SK-N-SH (cell line): ENCODE data around the gene KIF6. TPM values are rescaled to one million over a fixed set of nuclear protein-coding genes. Genes with fewer than 3 reads are reported as not detected.

ENCODE experiments used
- CTCF ChIA-PET: fragments of 300-600, 350-600 bp; formaldehyde crosslinking; extraction: SDS; loops from one replicate; lab custom pipeline; 2021; lab: Yijun Ruan, JAX
- POLR2A ChIA-PET: fragments of 350-600 bp; sonication (Branson Sonifier 250); formaldehyde crosslinking; extraction: SDS; loops from one replicate; lab custom pipeline; 2020; ENCODE audit warnings: antibody characterized with exemption, inconsistent platforms; lab: Yijun Ruan, JAX
- DNase-seq: peaks from one replicate; pipeline ENCODE4 v3.0.0; 2012
- H2AFZ ChIP-seq: fragments of 200-600 bp; sonication (generic); 2 replicates; pipeline ENCODE4 v1.8.1; 2016; ENCODE audit warnings: antibody characterized with exemption, mild to moderate bottlenecking, low read depth
- H3F3A ChIP-seq: fragments of 200-600 bp; sonication (generic); replicated peaks from 2 replicates; pipeline ENCODE3; 2016; ENCODE audit warnings: antibody characterized with exemption, mild to moderate bottlenecking; ENCODE audit not compliant: insufficient read depth
- H3K27ac ChIP-seq, 2 experiments: fragments of 200-500 bp in 1 of 2; fragments of 200-600 bp in 1 of 2; sonication (Bioruptor generic) in 1 of 2; sonication (generic), shearing (Covaris generic) in 1 of 2; 2 replicates each; pipeline versions ENCODE4 v1.5.1 to v1.6.1; 2014 to 2016; ENCODE audit warnings: low read depth in 2 of 2, inconsistent platforms in 1 of 2, low read length in 1 of 2, mild to moderate bottlenecking in 1 of 2, mixed read lengths in 1 of 2
- H3K27me3 ChIP-seq: fragments of 200-600 bp; sonication (generic), shearing (Covaris generic); 2 replicates; pipeline ENCODE4 v1.6.1; 2016; ENCODE audit warnings: mixed run types; ENCODE audit not compliant: insufficient read depth
- H3K36me3 ChIP-seq, 2 experiments: fragments of 200-500 bp in 1 of 2; fragments of 200-600 bp in 1 of 2; sonication (Bioruptor generic) in 1 of 2; sonication (generic) in 1 of 2; replicated peaks in 1 of 2; 2 replicates each; pipeline versions ENCODE3 to v1.5.1; 2014 to 2016; ENCODE audit warnings: low read length in 1 of 2, mild to moderate bottlenecking in 1 of 2; ENCODE audit not compliant: insufficient read depth in 2 of 2, control insufficient read depth in 1 of 2
- H3K4me1 ChIP-seq, 2 experiments: fragments of 200-500 bp in 1 of 2; fragments of 200-600 bp in 1 of 2; sonication (Bioruptor generic) in 1 of 2; sonication (generic), shearing (Covaris generic) in 1 of 2; 2 replicates each; pipeline versions ENCODE4 v1.5.1 to v1.6.1; 2014 to 2016; ENCODE audit warnings: low read depth in 1 of 2, low read length in 1 of 2, mixed run types in 1 of 2; ENCODE audit not compliant: insufficient read depth in 2 of 2, control insufficient read depth in 1 of 2
- H3K4me2 ChIP-seq: fragments of 200-600 bp; sonication (generic), shearing (Covaris generic); 2 replicates; pipeline ENCODE4 v1.6.1; 2017; ENCODE audit warnings: mixed run types
- H3K4me3 ChIP-seq, 2 experiments: fragments of 200-500 bp in 1 of 2; fragments of 200-600 bp in 1 of 2; sonication (Bioruptor generic) in 1 of 2; sonication (generic), shearing (Covaris generic) in 1 of 2; 2 replicates each; pipeline versions ENCODE4 v1.5.1 to v1.8.1; 2014 to 2016; ENCODE audit warnings: low read depth in 2 of 2, inconsistent platforms in 1 of 2, low read length in 1 of 2, mild to moderate bottlenecking in 1 of 2, mixed read lengths in 1 of 2, moderate library complexity in 1 of 2
- H3K79me2 ChIP-seq: fragments of 200-600 bp; sonication (generic); 2 replicates; pipeline ENCODE4 v1.8.1; 2017; ENCODE audit warnings: mild to moderate bottlenecking; ENCODE audit not compliant: insufficient read depth
- H3K9ac ChIP-seq: fragments of 200-600 bp; sonication (generic); 2 replicates; pipeline ENCODE4 v1.6.1; 2017; ENCODE audit warnings: mixed run types
- H3K9me2 ChIP-seq: fragments of 200-600 bp; sonication (generic); 2 replicates; pipeline ENCODE4 v1.6.1; 2017; ENCODE audit warnings: mixed run types
- H3K9me3 ChIP-seq: fragments of 200-600 bp; sonication (generic); 2 replicates; pipeline ENCODE4 v1.6.1; 2017; ENCODE audit warnings: mixed run types, mild to moderate bottlenecking, moderate library complexity
- H4K20me1 ChIP-seq: fragments of 200-600 bp; sonication (generic); 2 replicates; pipeline ENCODE4 v1.6.1; 2017; ENCODE audit warnings: mild to moderate bottlenecking, mixed run types; ENCODE audit not compliant: insufficient read depth
- CTCF ChIP-seq: fragments of 200-600 bp; sonication (generic); IDR thresholded peaks from 2 replicates; pipeline ENCODE4 v1.6.1; 2017; ENCODE audit warnings: antibody characterized with exemption, mild to moderate bottlenecking, moderate library complexity
- ELF1 ChIP-seq: IDR thresholded peaks from 2 replicates; pipeline ENCODE4 v1.4.0; 2012
- EP300 ChIP-seq, 2 experiments: IDR thresholded peaks; 2 replicates each; pipeline versions ENCODE4 v1.4.0 to v1.6.1; 2012; ENCODE audit warnings: borderline replicate concordance in 1 of 2, low read depth in 1 of 2, low read length in 1 of 2
- FOSL2 ChIP-seq: IDR thresholded peaks from 2 replicates; pipeline ENCODE4 v1.4.0; 2012; ENCODE audit warnings: low read depth, mild to moderate bottlenecking, moderate library complexity, borderline replicate concordance
- GATA2 ChIP-seq: sonication (generic); formaldehyde crosslinking; IDR thresholded peaks from 2 replicates; pipeline ENCODE4 v1.5.0; 2020; ENCODE audit warnings: mild to moderate bottlenecking, missing genetic modification reagents
- IRF3 ChIP-seq: fragments of 150-350 bp; IDR thresholded peaks from 2 replicates; pipeline ENCODE4 v1.6.1; 2016; ENCODE audit warnings: mild to moderate bottlenecking, low read depth, low read length
- MAX ChIP-seq: IDR thresholded peaks from 2 replicates; pipeline ENCODE4 v1.4.0; 2012; ENCODE audit warnings: low read depth
- NFIC ChIP-seq: IDR thresholded peaks from 2 replicates; pipeline ENCODE4 v1.4.0; 2012; ENCODE audit warnings: borderline replicate concordance
- NRF1 ChIP-seq: IDR thresholded peaks from 2 replicates; pipeline ENCODE4 v1.6.1; 2012; ENCODE audit warnings: low read depth, mild to moderate bottlenecking, low read length
- PBX3 ChIP-seq: IDR thresholded peaks from 2 replicates; pipeline ENCODE4; 2012
- RAD21 ChIP-seq: IDR thresholded peaks from 2 replicates; pipeline ENCODE4 v1.6.1; 2012; ENCODE audit warnings: mild to moderate bottlenecking, low read length
- RCOR1 ChIP-seq: fragments of 150-350 bp; IDR thresholded peaks from 2 replicates; pipeline ENCODE4 v1.6.1; 2017; ENCODE audit warnings: antibody characterized with exemption, low read length
- RXRA ChIP-seq: IDR thresholded peaks from 2 replicates; pipeline ENCODE4 v1.4.0; 2012; ENCODE audit warnings: low read depth, mild to moderate bottlenecking, borderline replicate concordance
- TAF1 ChIP-seq: IDR thresholded peaks from 2 replicates; pipeline ENCODE4 v1.6.1; 2012; ENCODE audit warnings: low read depth, mild to moderate bottlenecking, low read length, moderate library complexity, borderline replicate concordance
- TEAD4 ChIP-seq: IDR thresholded peaks from 2 replicates; pipeline ENCODE4 v1.4.0; 2012; ENCODE audit warnings: mild to moderate bottlenecking, borderline replicate concordance; ENCODE audit not compliant: insufficient read depth
- USF2 ChIP-seq: fragments of 150-350 bp; IDR thresholded peaks from 2 replicates; pipeline ENCODE4 v1.6.1; 2017; ENCODE audit warnings: antibody characterized with exemption, low read length, low read depth, borderline replicate concordance
- WGBS: methylation state at CpG from one replicate; pipeline ENCODE4 v1.1.6; 2017; ENCODE audit warnings: low lambda C conversion rate; 5-methylcytosine and 5-hydroxymethylcytosine counted together
- polyA plus RNA-seq, 3 experiments: library from polyadenylated mRNA; depleted of rRNA; stranded (reverse); fragments of >200 nt; gene quantifications; 2 replicates each; pipeline ENCODE4 v1.2.3, GENCODE V29; 2012

KIF6 gene
- polyA plus RNA-seq, 1 of the 3 experiments (the other 2 are of a cell fraction), result 0.13 TPM

- Histone ChIP-seq H3K79me2 (no peaks in the 10 kb centered on the region), H3K27ac (no peak overlapping the region), H3F3A (no peaks in the 10 kb centered on the region), H3K4me1 (peaks cover 0 to 22% of the 10 kb centered on the region in 2 experiments; a peak in 1 of 4 replicates), H3K9me2 (no peaks in the 10 kb centered on the region), H3K9ac (no peak overlapping the region), H3K36me3 (no peaks in the 10 kb centered on the region), H3K4me2 (no peak overlapping the region), H2AFZ (no peak overlapping the region), H3K9me3 (no peaks in the 10 kb centered on the region; the same call in 1 of the 2 replicates), H4K20me1 (no peaks in the 10 kb centered on the region), H3K4me3 (no peak overlapping the region), H3K27me3 (no peaks in the 10 kb centered on the region)
- WGBS, result 34% methylated on average over 3 of the region's 3 CpGs
- ChIA-PET POLR2A (no interaction called here), CTCF (interaction anchor here (0.8 to 1.9 kb wide), 4 partner anchors 8 to 1657 kb away, joined by 3 to 16 read pairs (median 4); no protein-coding TSS in a partner anchor)
- TF ChIP-seq GATA2 (CRISPR knock-in tag), result no peak
- TF ChIP-seq CTCF, result no peak
- TF ChIP-seq IRF3, result no peak
- no peak for TF ChIP-seq NRF1
- TF ChIP-seq TEAD4, result no peak
- TF ChIP-seq RCOR1, result no peak
- TF ChIP-seq PBX3, result no peak
- TF ChIP-seq MAX, result no peak
- TF ChIP-seq NFIC, result no peak
- no peak for TF ChIP-seq ELF1
- no peak for TF ChIP-seq EP300 (IDR thresholded peaks at IDR 0.05; ENCODE audit: borderline replicate concordance in 1 of 2, low read depth in 1 of 2, low read length in 1 of 2)
- no peak for TF ChIP-seq RAD21
- TF ChIP-seq TAF1, result no peak
- TF ChIP-seq FOSL2, result no peak
- DNase-seq, result no peak
Measured at GRCh38 chr6:39370390-39370789, 354.8 kb downstream of the KIF6 start.

- Histone ChIP-seq H3K9ac (no peak overlapping the region), H3K27me3 (no peaks in the 10 kb centered on the region), H3K9me3 (no peaks in the 10 kb centered on the region; the same call in 1 of the 2 replicates), H3K9me2 (no peaks in the 10 kb centered on the region), H3K4me2 (no peak overlapping the region), H3K27ac (no peak overlapping the region), H3K4me1 (peaks cover 0 to 22% of the 10 kb centered on the region in 2 experiments; a peak in 1 of 4 replicates), H3K79me2 (no peaks in the 10 kb centered on the region), H2AFZ (no peak overlapping the region), H3K36me3 (no peaks in the 10 kb centered on the region), H4K20me1 (no peaks in the 10 kb centered on the region), H3K4me3 (no peak overlapping the region), H3F3A (no peaks in the 10 kb centered on the region)
- TF ChIP-seq CTCF, result 0 out of 2 replicates have a peak, but pooled peaks have one; percentile 8
- no peak for TF ChIP-seq TEAD4
- no peak for TF ChIP-seq IRF3
- no peak for TF ChIP-seq USF2
- TF ChIP-seq RXRA, result no peak
- DNase-seq, result no peak
- ChIA-PET POLR2A (no interaction called here), CTCF (interaction anchor here (0.8 to 1.9 kb wide), 3 partner anchors 8 to 1658 kb away, joined by 3 to 16 read pairs (median 5); no protein-coding TSS in a partner anchor)
- 0% methylated on average over 1 of the region's 1 CpG for WGBS
Measured at GRCh38 chr6:39369987-39370386, 355.2 kb downstream of the KIF6 start.
